Mesenchymal stem cell (in vitro differentiated cells and primary cell): ENCODE measurements around the gene KCNK5.

Experiments used
- DNase-seq: peaks from one replicate; pipeline ENCODE4 v3.0.0-alpha.2; 2013
- H2AFZ ChIP-seq: one replicate; pipeline ENCODE4 v1.6.1; 2013; ENCODE audit warnings: low read depth, mild to moderate bottlenecking, control low read depth, inconsistent platforms, low read length, moderate library complexity
- H2AK5ac ChIP-seq: 2 replicates; pipeline ENCODE4 v1.6.1; 2013; ENCODE audit warnings: low read length, moderate library complexity, mild to moderate bottlenecking, inconsistent platforms; ENCODE audit not compliant: severe bottlenecking
- H2BK120ac ChIP-seq: one replicate; pipeline ENCODE4 v1.6.1; 2013; ENCODE audit warnings: low read depth, mild to moderate bottlenecking, inconsistent platforms, low read length, moderate library complexity
- H2BK12ac ChIP-seq, 2 experiments: one replicate each; pipeline ENCODE4 v1.6.1; 2013; ENCODE audit warnings: inconsistent platforms in 2 of 2, low read length in 2 of 2, mild to moderate bottlenecking in 2 of 2, moderate library complexity in 2 of 2, control low read depth in 1 of 2
- H2BK15ac ChIP-seq: one replicate; pipeline ENCODE4 v1.6.1; 2013; ENCODE audit warnings: mild to moderate bottlenecking, low read depth, inconsistent platforms; ENCODE audit not compliant: poor library complexity, severe bottlenecking
- H2BK5ac ChIP-seq: 2 replicates; pipeline ENCODE4 v1.6.1; 2013; ENCODE audit warnings: low read depth, mild to moderate bottlenecking, low read length, control low read depth, inconsistent platforms; ENCODE audit not compliant: poor library complexity, severe bottlenecking
- H3K14ac ChIP-seq, 2 experiments: one replicate each; pipeline ENCODE4 v1.6.1; 2013; ENCODE audit warnings: inconsistent platforms in 2 of 2, low read length in 2 of 2, control low read depth in 1 of 2, mild to moderate bottlenecking in 1 of 2, moderate library complexity in 1 of 2
- H3K18ac ChIP-seq, 2 experiments: one replicate each; pipeline ENCODE4 v1.6.1; 2013; ENCODE audit warnings: inconsistent platforms in 2 of 2, low read length in 2 of 2, control low read depth in 1 of 2, low read depth in 1 of 2, mild to moderate bottlenecking in 1 of 2
- H3K23ac ChIP-seq, 2 experiments: one replicate each; pipeline ENCODE4 v1.6.1; 2013; ENCODE audit warnings: inconsistent platforms in 2 of 2, low read length in 2 of 2, mild to moderate bottlenecking in 2 of 2, moderate library complexity in 2 of 2, control low read depth in 1 of 2
- H3K27ac ChIP-seq: 2 replicates; pipeline ENCODE4 v1.5.1; 2013; ENCODE audit warnings: mild to moderate bottlenecking, moderate library complexity, low read length, control low read depth, inconsistent platforms; ENCODE audit not compliant: poor library complexity, severe bottlenecking
- H3K27me3 ChIP-seq, 2 experiments: 2 replicates each; pipeline versions ENCODE4 v1.6.1 to v1.7.0; 2013; ENCODE audit warnings: low read length in 2 of 2, mild to moderate bottlenecking in 2 of 2, moderate library complexity in 2 of 2, control low read depth in 1 of 2, inconsistent platforms in 1 of 2; ENCODE audit not compliant: control insufficient read depth in 1 of 2, insufficient read depth in 1 of 2
- H3K36me3 ChIP-seq, 2 experiments: 2 replicates each; pipeline versions ENCODE4 v1.6.1 to v1.7.0; 2013; ENCODE audit warnings: low read length in 2 of 2, control low read depth in 1 of 2, inconsistent platforms in 1 of 2, low read depth in 1 of 2, mild to moderate bottlenecking in 1 of 2; ENCODE audit not compliant: insufficient read depth in 2 of 2, control insufficient read depth in 1 of 2
- H3K4ac ChIP-seq, 2 experiments: one replicate each; pipeline ENCODE4 v1.6.1; 2013; ENCODE audit warnings: inconsistent platforms in 2 of 2, low read length in 2 of 2, mild to moderate bottlenecking in 2 of 2, moderate library complexity in 2 of 2, control low read depth in 1 of 2, low read depth in 1 of 2
- H3K4me1 ChIP-seq: 2 replicates; pipeline ENCODE4 v1.6.1; 2013; ENCODE audit warnings: low read depth, low read length, control low read depth; ENCODE audit not compliant: control insufficient read depth, insufficient read depth
- H3K4me2 ChIP-seq: 2 replicates; pipeline ENCODE4 v1.6.1; 2013; ENCODE audit warnings: low read length, mild to moderate bottlenecking, inconsistent platforms; ENCODE audit not compliant: poor library complexity, severe bottlenecking
- H3K4me3 ChIP-seq, 2 experiments: 2 replicates each; pipeline versions ENCODE4 v1.5.1 to v1.7.0; 2013; ENCODE audit warnings: low read length in 2 of 2, mild to moderate bottlenecking in 2 of 2, control low read depth in 1 of 2, low read depth in 1 of 2; ENCODE audit not compliant: insufficient read depth in 1 of 2
- H3K79me1 ChIP-seq: replicated peaks from 2 replicates; pipeline ENCODE4 v1.6.1; 2013; ENCODE audit warnings: mild to moderate bottlenecking, control low read depth, low read length, inconsistent platforms; ENCODE audit not compliant: poor library complexity, severe bottlenecking
- H3K9ac ChIP-seq: 2 replicates; pipeline ENCODE4 v1.7.0; 2013; ENCODE audit warnings: mild to moderate bottlenecking, low read length, moderate library complexity
- H3K9me3 ChIP-seq: 2 replicates; pipeline ENCODE4 v1.7.0; 2013; ENCODE audit warnings: mild to moderate bottlenecking, low read length; ENCODE audit not compliant: control insufficient read depth
- H4K8ac ChIP-seq: one replicate; pipeline ENCODE4 v1.6.1; 2013; ENCODE audit warnings: inconsistent platforms, mild to moderate bottlenecking, low read length, moderate library complexity
- H4K91ac ChIP-seq: one replicate; pipeline ENCODE4 v1.6.1; 2013; ENCODE audit warnings: mild to moderate bottlenecking, low read length, inconsistent platforms
- WGBS: methylation state at CpG from one replicate; pipeline ENCODE4 v1.1.7; 2013; ENCODE audit warnings: mixed read lengths; 5-methylcytosine and 5-hydroxymethylcytosine counted together

The KCNK5 gene

DNA sequence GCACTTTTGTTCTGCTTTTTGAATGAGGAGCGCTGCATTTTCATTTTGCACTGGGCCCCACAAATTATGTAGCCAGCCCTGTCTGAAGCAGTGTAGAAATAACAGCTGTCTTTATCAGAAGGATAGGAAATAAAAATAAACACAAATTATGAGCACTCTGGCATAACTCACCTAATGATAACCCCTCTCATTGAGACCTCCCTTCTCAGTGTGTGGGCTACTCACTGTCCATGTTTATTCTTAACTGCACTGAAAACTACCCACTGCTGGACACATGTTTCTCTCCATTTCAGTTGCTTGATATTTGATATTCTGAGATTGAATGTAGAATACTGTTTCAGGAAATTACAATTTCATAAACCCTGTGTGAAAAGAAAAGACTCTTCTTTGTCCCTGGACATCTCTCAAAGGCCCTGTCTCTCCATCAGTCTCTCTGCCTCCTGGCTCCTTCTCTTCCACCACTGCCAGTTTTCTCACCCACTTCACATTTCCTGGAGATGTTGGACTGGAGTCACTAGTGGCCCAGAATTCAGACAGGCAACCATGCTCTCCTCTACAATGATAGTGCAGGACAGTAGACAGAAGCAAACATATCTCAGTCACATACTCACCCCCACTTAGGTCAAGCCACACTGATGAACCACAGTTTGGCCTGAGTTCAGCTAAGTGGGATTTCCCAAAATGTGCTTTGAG is 84.6 kb downstream of the KCNK5 start:
- H3K4me1 ChIP-seq, result no peaks in the 10 kb centered on the region
- peaks cover 10 to 47% of the 10 kb centered on the region in 2 experiments for H3K27me3 ChIP-seq
- no peak overlapping the region for H3K23ac ChIP-seq
- no peak overlapping the region for H3K4me2 ChIP-seq
- H2AK5ac ChIP-seq, result no peak overlapping the region
- H3K36me3 ChIP-seq, result no peaks in the 10 kb centered on the region
- H2AFZ ChIP-seq, result no peak overlapping the region
- H3K79me1 ChIP-seq, result no peaks in the 10 kb centered on the region
- H3K27ac ChIP-seq, result no peak overlapping the region
- H3K4me3 ChIP-seq, result no peak overlapping the region
- no peak overlapping the region for H3K14ac ChIP-seq
- no peak overlapping the region for H2BK12ac ChIP-seq
- no peak for DNase-seq
- H3K18ac ChIP-seq, result no peak overlapping the region
- H2BK120ac ChIP-seq, result no peak overlapping the region
- H4K8ac ChIP-seq, result no peak overlapping the region
- peaks cover 8% of the 10 kb centered on the region for H3K9me3 ChIP-seq
- no peak overlapping the region for H2BK15ac ChIP-seq
- no peak overlapping the region for H4K91ac ChIP-seq
- H3K4ac ChIP-seq, result no peak overlapping the region
- no peak overlapping the region for H2BK5ac ChIP-seq
- 100% methylated on average over 1 of the region's 1 CpG for WGBS
- H3K9ac ChIP-seq, result no peak overlapping the region

DNA sequence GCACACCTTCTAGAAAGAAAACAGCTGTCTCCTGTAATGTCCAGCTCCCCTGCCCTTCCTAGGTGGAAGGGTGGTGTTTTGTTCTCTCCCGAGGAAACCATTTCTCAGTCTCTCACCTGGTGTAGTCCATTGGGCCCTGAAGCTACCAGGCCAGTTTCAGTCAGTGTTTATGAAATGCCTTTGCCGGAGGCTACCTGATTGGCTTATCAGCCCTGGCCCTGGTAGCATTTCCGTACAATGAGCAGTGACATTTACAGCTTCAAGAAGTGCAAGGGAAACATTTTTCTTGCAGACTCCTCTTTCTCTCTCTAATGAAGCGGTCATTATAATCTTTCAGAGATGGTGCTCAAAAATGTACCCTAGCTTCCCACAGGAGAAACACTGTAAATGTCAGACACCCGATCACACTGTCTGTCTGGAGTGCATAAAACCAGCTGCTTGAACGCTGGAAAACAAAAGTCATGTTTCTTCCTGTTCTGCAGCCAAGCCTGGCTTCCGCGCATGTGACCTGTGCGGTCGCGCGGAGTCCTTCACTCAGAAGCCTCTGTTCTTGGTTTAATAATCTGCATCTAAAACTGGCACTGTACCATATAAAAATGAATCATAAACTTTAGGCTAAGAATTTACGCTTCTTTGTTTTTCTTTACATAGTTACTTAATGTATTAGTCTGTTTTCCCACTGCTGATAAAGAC is 85.9 kb downstream of the KCNK5 start:
- H2BK15ac ChIP-seq, result no peak overlapping the region
- no peak overlapping the region for H2BK12ac ChIP-seq
- H2AFZ ChIP-seq, result no peak overlapping the region
- H3K4ac ChIP-seq, result no peak overlapping the region
- no peak overlapping the region for H3K27ac ChIP-seq
- H3K18ac ChIP-seq, result no peak overlapping the region
- H3K23ac ChIP-seq, result no peak overlapping the region
- H3K4me2 ChIP-seq, result no peak overlapping the region
- H2BK5ac ChIP-seq, result no peak overlapping the region
- no peak overlapping the region for H4K8ac ChIP-seq
- no peak overlapping the region for H3K9ac ChIP-seq
- no peak overlapping the region for H2BK120ac ChIP-seq
- WGBS, result 93% methylated on average over 12 of the region's 13 CpGs
- no peak overlapping the region for H3K4me3 ChIP-seq
- H2AK5ac ChIP-seq, result no peak overlapping the region
- H3K36me3 ChIP-seq, result no peaks in the 10 kb centered on the region
- no peak overlapping the region for H3K14ac ChIP-seq
- H3K4me1 ChIP-seq, result no peaks in the 10 kb centered on the region
- peaks cover 16% of the 10 kb centered on the region for H3K9me3 ChIP-seq
- H3K79me1 ChIP-seq, result no peaks in the 10 kb centered on the region
- no peak for DNase-seq
- no peak overlapping the region for H4K91ac ChIP-seq
- H3K27me3 ChIP-seq, result peaks cover 4 to 34% of the 10 kb centered on the region in 2 experiments

DNA sequence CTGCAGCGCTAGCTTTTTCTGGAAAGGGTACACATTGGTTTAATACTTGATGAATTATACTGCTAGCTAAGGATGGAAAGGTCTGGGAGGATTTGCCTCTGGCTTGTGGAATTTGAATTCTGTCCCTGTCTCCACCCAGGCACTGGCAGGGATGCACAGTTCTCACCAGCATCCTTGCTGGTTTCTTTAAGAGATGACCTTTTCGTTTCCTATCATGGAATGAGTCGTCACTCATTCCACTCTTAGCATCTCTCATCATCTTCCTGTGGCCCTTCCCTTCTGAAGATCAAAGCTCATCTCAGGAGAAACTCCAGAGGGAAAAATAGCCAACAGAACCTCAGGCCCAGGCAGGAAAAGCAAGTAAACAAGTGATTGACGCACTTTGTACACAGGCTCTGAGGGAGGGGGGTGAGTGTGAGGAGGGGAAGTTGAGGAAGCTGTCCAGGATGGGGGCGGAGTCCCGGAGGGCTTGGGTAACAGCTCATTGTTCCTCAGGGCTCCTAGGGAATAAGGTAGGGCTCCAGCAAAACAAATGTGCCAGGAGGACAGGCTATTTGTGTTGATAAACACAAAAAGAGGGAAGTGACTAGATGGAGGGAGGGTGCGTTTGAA is 88.6 kb downstream of the KCNK5 start:
- Histone ChIP-seq H4K91ac (no peak overlapping the region), H3K9me3 (peaks cover 24% of the 10 kb centered on the region), H3K4ac (no peak overlapping the region), H3K9ac (no peak overlapping the region), H2BK15ac (no peak overlapping the region), H3K23ac (no peak overlapping the region), H3K27me3 (peaks cover 4 to 13% of the 10 kb centered on the region in 2 experiments), H3K14ac (no peak overlapping the region), H2BK120ac (no peak overlapping the region), H3K4me1 (no peaks in the 10 kb centered on the region), H3K27ac (no peak overlapping the region), H2BK12ac (no peak overlapping the region), H3K18ac (no peak overlapping the region), H4K8ac (no peak overlapping the region), H3K4me2 (no peak overlapping the region), H2AK5ac (no peak overlapping the region), H3K36me3 (no peaks in the 10 kb centered on the region), H2AFZ (no peak overlapping the region), H2BK5ac (no peak overlapping the region), H3K79me1 (no peaks in the 10 kb centered on the region), H3K4me3 (no peak overlapping the region)
- no peak for DNase-seq
- 85% methylated on average over 7 of the region's 7 CpGs for WGBS
